Osteocyte (in vitro differentiated cells): ENCODE measurements around the gene RASL12. TPM values are rescaled to one million over a fixed set of nuclear protein-coding genes. Genes with fewer than 3 reads are reported as not detected.
"Not testable (repeated sequence)": the region's sequence is repeated elsewhere in the genome, so short reads cannot be mapped to it uniquely, and the experiment has no call there.

Source experiments
- DNase-seq: peaks from one replicate; pipeline ENCODE4 v3.0.0; 2021; ENCODE audit warnings: mixed read lengths; ENCODE audit not compliant: unreplicated experiment; ENCODE audit errors: extremely low spot score
- H3K27ac Mint-ChIP-seq: one replicate; pipeline ENCODE4 v1.8.0; 2021; ENCODE audit warnings: mild to moderate bottlenecking, mixed read lengths; ENCODE audit not compliant: unreplicated experiment
- H3K27me3 Mint-ChIP-seq: one replicate; pipeline ENCODE4 v1.8.0; 2021; ENCODE audit warnings: mixed read lengths; ENCODE audit not compliant: unreplicated experiment
- H3K36me3 Mint-ChIP-seq: one replicate; pipeline ENCODE4 v1.8.0; 2021; ENCODE audit warnings: mixed read lengths; ENCODE audit not compliant: unreplicated experiment
- H3K4me1 Mint-ChIP-seq: one replicate; pipeline ENCODE4 v1.8.0; 2021; ENCODE audit warnings: mixed read lengths; ENCODE audit not compliant: unreplicated experiment
- H3K4me3 Mint-ChIP-seq: one replicate; pipeline ENCODE4 v1.8.0; 2021; ENCODE audit warnings: mild to moderate bottlenecking, moderate library complexity, mixed read lengths; ENCODE audit not compliant: unreplicated experiment
- H3K9me3 Mint-ChIP-seq: one replicate; pipeline ENCODE4 v1.8.0; 2021; ENCODE audit warnings: mixed read lengths; ENCODE audit not compliant: unreplicated experiment
- CTCF ChIP-seq: fragments of 200-600 bp; sonication (generic); IDR thresholded peaks from 2 replicates; pipeline ENCODE4 v1.5.0; 2021; ENCODE audit warnings: antibody characterized with exemption, mild to moderate bottlenecking, moderate library complexity
- total RNA-seq: library from RNA; stranded (reverse); gene quantifications from 2 replicates; pipeline ENCODE4 v1.2.1, GENCODE V29; 2021

The RASL12 gene
- total RNA-seq, 1 donor from 2014 or later = 0.78 TPM

- H3K27me3 Mint-ChIP-seq = no peaks in the 10 kb centered on the region
- H3K4me3 Mint-ChIP-seq = no peak within 1 kb of the TSS
- no peak within 1 kb of the TSS for H3K27ac Mint-ChIP-seq
- no peaks in the 10 kb centered on the region for H3K9me3 Mint-ChIP-seq
- peaks cover 13% of the 10 kb centered on the region for H3K4me1 Mint-ChIP-seq
- no peak for DNase-seq
- no peaks in the 10 kb centered on the region for H3K36me3 Mint-ChIP-seq
- no peak for TF ChIP-seq CTCF
Observed at GRCh38 chr15:65044724-65045481, 22.9 kb downstream of the RASL12 start, which contains the start of gene SLC51B. Gene SLC51B, plus strand, starts transcription at chr15:65045387. Its CDS starts 4,618 bp downstream, at chr15:65050005.

- H3K27ac Mint-ChIP-seq, H3K36me3 Mint-ChIP-seq, H3K9me3 Mint-ChIP-seq, H3K27me3 Mint-ChIP-seq, H3K4me1 Mint-ChIP-seq, H3K4me3 Mint-ChIP-seq, DNase-seq: not testable (repeated sequence)
Observed at GRCh38 chr15:65044218-65044617, 23.6 kb downstream of the RASL12 start.

GRCh38 chr15:65042776-65043327, 24.9 kb downstream of the RASL12 start:
- H3K27ac Mint-ChIP-seq = no peak overlapping the region

GRCh38 chr15:65041787-65042186, 26.0 kb downstream of the RASL12 start:
- no peak for DNase-seq
- Mint-ChIP-seq H3K27ac (no peak overlapping the region), H3K4me1 (peaks cover 2% of the 10 kb centered on the region), H3K36me3 (no peaks in the 10 kb centered on the region), H3K27me3 (no peaks in the 10 kb centered on the region), H3K9me3 (no peaks in the 10 kb centered on the region), H3K4me3 (no peak overlapping the region)
- no peak for TF ChIP-seq CTCF

More at GRCh38 chr15:65042776-65043327, 24.9 kb downstream of the RASL12 start:
- no peaks in the 10 kb centered on the region for H3K9me3 Mint-ChIP-seq
- DNase-seq = no peak
- no peaks in the 10 kb centered on the region for H3K27me3 Mint-ChIP-seq
- no peak overlapping the region for H3K4me3 Mint-ChIP-seq
- no peak for TF ChIP-seq CTCF
- H3K4me1 Mint-ChIP-seq = peaks cover 2% of the 10 kb centered on the region
- no peaks in the 10 kb centered on the region for H3K36me3 Mint-ChIP-seq

- no peak for TF ChIP-seq CTCF
- H3K4me1 Mint-ChIP-seq = peaks cover 2% of the 10 kb centered on the region
- no peaks in the 10 kb centered on the region for H3K9me3 Mint-ChIP-seq
- no peak for DNase-seq
- H3K27ac Mint-ChIP-seq = no peak overlapping the region
- H3K27me3 Mint-ChIP-seq = no peaks in the 10 kb centered on the region
- no peaks in the 10 kb centered on the region for H3K36me3 Mint-ChIP-seq
- no peak overlapping the region for H3K4me3 Mint-ChIP-seq
Observed at GRCh38 chr15:65040461-65040860, 27.3 kb downstream of the RASL12 start.
